Non-pigmented ciliary epithelial cell (primary cell): ENCODE results near the gene XXYLT1.

Experiments used
- DNase-seq: peaks from one replicate; pipeline ENCODE4 v3.0.0-alpha.2; 2010; ENCODE audit warnings: low read depth

XXYLT1 gene

DNA sequence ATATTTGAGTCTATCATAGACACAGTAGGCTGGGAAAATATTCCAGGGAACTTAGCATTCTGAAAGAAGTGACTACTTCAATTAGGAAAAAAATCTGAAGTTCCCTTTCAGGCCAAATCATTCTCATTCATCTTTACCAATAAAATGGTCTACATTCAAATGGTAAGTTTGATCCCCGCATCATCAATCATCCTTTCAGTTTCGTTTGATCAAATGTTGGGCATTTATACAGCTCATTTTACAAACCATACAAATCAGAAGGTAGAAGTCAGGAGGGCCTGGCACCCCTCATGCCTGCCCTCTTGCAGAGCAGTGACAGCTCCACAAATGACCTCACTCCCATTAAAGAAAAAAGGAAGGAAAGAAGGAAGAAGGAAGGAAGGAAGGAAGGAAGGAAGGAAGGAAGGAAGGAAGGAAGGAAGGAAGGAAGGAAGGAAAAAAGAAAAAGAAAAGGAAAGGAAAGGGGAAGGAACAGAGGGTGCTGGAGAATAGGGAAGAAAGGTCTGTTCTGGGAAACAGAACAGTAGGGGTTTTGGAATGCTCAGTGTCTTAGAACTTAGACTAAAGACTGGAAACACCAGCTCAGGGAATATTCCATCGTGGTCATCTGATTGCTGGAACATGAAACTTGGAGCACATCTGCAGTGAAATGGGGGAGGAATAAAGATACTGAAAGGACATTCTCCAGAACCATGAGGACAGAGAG is 86.1 kb downstream of the XXYLT1 start:
- no peak for DNase-seq

DNA sequence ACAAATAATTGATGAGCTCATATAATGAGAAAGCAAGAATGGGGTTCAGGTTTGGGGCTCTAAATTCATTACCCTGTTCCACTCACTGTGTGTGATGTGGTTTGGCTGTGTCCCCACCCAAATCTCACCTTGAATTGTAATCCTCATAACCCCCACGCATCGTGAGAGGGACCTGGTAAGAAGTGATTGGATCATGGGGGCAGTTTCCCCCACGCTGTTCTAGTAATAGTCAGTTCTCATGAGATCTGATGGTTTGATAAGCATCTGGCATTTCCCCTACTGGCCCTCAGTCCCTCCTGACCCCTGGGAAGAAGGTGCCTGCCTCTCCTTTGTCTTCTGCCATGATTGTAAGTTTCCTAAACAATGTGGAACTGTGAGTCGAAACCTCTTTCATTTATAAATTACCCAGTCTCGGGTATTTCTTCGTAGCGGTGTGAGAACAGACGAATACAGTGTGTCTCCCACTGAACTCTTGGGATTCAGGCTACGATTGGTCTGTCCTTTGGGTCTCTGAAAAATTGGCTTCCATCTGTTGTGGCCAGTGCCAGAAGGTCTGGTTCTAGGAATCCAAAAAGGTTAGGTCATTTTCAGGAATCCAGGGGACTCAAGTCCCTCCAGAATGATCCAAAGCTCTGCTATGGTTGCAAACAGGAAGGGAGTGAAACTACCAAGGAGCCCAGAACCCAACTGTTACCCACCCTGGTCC is 87.7 kb downstream of the XXYLT1 start:
- no peak for DNase-seq

DNA sequence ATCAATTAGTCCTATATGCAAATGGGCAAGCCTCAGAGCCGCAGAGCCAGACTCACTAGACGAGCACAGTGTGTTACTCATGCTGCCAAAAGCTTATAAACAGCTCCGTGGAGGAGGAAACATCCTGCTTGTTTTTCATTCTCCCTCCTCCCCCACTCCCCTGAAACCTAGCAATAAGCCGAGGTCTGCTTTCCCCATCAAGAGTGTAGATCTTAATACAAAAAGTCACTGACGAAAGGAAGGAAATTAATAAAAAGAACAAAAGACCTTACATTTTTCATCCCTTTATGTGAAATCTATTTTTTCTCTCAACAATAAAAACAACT is 88.5 kb downstream of the XXYLT1 start:
- DNase-seq: peak; percentile 52

DNA sequence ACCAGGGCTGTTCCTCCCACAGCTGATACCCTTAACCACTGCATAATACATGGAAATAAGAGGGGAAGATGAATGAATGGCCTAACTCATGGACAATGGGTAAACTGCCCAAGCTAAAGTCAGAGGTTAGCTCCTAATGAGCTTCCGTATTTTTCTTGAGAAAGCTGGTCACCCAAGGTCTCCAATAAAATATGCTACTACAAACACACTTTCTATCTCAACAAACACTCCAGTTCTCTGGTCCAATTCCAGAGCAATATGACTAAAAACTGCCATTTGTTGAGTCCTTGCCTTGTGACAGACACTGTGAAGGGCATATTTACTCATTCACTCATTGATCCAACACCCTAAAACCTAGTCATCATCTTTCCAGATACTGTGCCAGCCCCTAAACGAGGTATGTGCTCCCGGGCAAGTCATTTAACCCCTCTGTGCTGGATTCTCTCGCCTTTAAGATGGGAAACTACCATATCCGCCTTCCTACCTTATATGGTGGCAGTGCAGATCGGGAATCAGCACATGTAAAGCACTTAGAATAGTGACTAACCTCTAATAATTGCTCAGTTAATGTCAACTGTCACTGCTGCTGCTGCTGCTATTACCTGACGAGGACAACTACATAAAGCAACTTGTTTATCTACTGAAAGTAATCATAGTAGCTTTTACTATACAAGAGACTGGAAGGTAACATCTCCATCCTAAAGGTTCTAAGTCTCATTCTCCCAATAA is 89.1 kb downstream of the XXYLT1 start:
- no peak for DNase-seq

DNA sequence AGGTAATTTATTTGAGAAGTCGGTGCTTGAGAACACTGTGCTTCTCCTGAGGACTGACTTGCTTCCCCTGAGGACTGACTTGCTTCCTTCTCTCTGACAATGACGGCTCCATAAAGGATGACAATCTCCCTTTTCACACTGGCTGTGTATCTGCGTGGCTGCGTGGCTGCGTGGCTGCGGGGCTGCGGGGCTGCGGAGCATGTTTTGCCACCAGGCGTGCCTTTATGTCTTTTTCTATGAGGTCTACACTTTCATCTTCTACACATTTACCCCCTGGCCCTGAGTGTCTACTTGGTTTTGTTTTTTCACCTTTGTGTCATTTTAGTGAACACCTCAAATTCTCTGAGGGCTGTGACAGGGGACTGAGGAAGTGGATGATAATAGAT is 89.9 kb downstream of the XXYLT1 start:
- DNase-seq: no peak

DNA sequence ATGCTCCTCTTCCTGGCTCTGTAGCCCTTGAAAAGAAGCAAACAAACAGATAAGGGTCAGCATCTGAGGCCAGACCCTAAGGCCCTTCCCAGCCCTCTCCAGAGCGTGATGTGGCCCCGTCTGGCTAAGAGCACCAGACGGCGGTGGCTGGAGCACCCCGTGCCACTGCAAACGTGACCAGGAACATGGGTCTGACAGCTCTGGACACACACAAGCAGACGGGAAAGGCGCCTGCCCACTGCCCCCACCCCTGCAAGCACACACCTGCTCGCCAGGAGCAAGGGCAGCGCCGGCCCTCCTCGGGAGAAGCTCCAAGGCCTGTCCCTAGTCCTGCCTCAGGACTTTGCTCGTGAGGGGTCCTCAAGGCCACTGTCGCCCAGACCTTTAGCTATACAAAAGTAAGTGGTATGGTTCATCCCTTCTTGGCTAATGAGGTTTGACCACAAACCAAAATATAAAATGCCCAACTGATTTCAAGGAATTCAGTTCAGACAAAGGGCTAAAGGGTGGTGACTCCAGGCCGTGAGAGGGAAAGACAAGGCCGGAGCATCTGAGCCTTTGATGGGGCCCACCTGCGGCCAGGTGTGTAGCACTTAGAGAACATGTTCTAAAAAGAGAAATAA is 90.4 kb downstream of the XXYLT1 start:
- no peak for DNase-seq

DNA sequence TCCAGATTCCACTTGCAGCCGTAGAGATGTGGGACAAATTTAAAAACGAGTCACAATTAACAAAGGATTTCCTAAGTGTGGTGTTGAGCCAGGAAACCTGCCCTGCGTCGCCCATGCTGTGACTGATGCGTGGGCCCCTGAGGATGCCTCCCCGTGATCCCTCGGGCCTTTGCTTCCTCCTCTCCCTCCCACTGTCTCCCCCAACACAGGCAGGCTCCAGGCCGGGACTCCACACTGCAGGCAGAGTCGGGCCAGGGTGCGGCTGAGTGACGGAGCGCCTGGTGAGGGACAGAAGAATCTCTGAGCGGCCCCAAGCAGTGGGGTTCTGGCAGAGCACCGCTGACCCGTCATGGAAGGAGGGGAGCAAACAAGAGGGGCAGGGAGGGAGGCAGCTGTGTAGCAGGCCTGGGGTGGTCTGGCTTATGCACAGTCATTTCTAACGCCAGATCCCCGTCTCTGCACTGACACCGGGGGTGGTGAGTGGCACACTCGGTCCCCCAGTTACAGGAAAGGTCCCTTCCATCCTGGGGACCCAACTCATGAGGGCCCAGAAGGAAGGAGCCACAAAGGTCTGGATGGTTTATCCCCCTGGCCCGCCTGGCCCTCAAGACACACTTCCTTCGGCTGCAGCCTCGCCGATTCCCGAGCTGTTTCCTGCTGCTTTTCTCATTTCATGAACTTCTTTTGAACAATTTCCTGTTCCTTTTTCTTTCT is 91.0 kb downstream of the XXYLT1 start:
- no peak for DNase-seq

DNA sequence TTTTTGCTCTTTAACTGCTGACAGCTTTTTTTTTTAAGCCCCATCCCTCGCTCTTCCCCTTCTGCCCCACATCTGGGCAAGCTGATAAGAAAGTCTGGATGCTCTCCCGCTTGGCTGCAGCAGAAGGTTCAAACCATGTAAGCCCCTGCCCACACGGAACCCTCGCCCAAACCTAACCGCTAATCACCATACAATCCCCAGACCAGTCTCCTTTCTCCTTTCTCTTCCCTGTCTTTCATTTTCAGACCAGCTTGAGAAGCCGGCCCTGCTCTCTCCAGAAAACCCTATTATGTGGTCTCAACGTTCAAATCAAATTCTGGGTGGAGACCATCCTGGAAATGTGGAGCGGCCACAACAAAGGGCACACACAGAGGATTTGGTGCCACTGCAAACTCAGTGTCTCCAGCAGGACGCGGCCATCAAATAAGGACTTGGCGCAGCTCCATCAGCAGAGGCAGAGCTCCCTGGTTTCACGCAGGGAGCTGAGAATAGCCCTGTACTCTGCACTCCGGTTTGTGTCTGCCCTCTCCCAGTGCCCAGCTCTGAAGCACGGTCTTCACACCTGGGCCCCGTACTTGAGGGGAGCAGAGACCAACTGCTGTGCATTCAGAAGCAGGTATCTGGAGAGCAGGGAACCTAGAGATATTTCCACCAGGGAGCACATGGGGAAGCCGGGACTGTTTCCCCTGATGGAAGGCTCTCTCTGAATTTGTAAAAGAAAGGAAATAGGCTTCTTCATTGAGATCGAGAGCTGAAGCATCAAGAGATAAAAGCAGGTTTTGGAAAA is 92.6 kb downstream of the XXYLT1 start:
- DNase-seq: no peak

DNA sequence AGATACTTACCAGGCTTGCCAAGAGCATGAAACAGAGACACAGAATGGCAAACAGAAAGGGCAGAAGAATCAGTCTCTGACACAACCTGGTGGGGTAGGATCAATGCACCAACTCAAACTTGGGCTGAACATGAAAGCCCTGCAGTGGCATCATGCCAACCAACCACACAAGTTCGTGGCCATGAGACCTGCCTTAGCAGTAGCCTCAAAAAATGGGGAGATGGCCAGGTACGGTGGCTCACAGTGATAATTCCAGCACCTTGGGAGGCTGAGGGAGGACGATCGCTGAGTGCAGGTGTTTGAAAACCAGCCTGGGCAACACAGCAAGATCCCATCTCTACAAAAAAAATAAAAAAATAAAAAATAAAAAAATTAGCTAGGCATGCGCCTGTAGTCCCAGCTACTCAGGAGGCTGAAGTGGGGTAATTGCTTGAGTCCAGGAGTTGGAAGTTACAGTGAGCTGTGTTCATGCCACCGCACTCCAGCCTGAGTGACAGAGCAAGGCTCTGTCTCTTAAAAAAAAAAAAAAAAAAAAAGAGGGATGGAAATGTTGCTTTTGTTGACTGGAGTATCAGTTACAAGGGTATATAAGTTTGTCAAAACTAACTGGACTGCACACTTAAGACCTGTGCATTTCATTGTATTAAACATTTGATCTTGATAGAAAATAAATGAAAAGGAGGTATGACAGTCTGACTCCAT is 93.4 kb downstream of the XXYLT1 start:
- no peak for DNase-seq

DNA sequence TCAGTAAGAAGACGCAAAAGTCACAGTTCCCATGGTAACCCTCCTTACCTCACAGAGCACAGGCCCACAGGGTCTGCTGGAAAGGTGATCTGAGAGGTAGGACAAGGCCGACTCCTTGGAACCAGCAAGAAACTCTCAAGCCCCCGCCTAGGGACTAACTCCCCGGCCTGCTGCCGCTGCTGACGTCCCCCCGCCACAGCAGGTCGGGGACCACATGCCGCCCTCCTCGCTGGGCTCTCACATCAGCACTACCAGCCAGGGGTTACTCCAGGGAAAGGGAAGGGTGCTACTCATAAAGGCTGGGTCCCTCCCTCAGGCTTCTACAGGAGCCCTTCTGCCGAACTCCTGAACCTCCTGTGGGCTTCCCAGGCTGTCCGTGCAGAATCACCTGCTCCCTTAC is 94.2 kb downstream of the XXYLT1 start:
- DNase-seq: no peak

DNA sequence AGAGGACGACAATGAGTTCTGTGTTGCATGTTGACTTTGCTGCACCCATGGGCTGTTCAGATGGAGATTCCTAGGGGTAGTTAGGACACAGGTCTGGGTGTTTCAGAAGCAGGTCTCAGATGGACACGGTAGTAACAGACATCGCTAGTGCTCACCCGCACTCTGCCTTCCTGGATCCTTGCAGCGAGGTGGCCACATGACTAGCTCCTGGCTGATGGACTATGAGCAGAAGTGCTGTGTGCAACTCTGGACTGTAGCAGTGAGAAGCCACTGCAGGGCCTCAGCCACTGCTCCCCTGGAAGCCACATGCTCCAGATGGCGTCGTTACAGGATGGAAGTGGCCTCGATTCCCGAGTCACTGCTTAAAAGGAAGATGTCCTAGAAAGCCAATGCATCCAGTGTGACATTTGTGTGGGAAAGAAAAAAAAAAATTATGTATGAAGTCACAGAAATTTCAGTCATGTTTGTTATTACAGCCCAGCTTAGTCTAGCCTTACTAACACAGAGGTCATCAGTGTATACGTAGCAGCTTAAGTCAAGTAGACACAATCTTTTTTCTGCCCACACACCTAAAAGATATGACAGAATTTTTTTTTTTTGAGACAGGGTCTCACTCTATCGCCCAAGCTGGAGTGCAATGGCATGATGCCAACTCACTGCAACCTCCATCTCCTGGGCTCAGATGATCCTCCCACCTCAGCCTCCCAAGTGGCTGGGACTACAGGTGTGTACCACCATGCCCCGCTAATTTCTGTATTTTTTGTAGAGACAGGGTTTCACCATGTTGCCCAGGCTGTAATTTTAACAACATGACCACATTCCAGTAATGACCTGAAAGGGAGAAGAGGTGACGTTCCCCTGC is 95.3 kb downstream of the XXYLT1 start:
- DNase-seq: no peak

DNA sequence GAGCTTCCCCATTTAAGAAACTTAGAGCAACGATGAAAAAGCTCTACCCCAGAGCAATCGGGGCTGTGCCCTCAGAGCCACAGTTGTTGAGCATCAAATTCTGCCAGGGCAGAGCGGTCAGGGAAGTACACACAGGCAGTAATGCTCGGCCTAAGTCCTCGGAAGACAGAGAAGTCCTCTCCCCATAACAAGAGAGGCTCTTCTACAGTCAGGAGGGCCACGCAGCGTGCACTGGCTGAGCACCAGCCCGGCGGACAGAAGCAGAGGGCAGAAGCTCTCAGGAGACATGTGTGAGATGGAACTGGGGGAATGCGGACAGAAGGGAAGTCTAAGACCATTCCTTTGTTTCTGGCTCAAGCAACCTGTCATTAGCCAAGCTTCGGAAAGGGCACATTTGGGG is 95.9 kb downstream of the XXYLT1 start:
- DNase-seq: no peak

DNA sequence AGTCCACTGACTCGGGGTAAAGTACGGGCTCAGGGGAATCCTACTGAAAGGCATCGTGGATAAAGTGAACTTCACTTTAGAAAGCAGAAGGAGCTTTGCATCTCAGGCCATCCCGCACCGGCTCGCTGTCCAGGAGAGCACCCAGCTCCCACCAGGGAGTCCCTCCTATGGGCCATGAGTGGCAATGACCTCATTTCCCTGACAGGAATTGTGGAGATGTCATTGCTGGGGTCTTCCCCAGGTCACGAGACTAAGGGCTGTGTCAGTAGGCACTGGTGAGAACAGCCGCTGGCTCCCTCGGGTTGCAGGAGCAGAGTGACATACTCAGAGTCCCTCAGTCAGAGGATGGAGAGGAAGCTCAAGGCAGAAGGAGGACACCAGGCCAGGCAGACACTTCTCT is 97.3 kb downstream of the XXYLT1 start:
- DNase-seq: no peak

DNA sequence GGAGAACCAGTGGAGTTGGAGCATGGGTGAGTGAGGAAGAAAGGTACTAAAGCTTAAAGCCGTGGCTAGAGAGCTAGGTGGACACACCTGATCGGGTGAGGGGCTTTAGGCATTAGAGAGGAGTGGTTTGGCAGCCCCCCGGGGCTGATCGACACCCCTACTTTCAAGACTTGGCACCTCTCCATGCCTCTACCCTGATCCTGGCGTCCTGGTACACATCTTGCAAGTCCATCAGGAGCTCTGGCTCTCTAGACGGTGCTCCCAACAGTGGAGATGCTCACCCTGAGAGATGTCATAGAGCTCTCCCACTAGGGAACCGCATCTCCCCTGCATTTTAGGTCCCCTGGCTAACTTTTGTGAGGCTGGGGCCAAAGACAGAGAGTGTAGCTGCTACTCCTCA is 98.1 kb downstream of the XXYLT1 start:
- no peak for DNase-seq

DNA sequence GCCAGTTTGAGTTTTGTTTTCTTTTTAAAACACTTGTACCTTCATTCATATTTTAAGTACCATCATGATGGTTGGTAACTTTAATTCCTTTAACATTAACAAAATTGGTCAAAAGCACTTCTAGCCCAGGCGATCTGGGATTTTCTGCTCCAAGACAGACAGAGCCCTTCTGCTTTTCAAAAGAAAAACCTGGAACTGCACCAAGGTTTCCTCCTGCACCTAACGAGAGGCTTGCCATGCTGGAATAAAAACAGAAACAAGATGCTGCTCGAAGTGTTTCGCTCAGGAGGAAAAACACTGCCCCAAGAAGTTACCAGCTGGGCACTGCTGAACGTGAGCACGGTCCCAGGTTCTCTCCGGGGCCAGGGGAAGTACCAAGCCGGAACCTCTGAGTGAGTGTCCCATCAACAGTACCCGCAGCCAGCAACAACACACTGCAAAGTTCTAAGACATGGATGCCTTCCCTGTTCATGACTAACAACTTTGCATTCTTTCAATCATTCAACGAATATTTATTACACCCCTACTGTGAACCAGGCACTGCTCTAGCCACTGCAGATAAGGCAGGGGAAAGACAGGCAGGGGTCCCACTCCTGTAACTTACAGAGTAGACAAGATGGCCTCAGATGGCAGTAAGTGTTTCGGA is 98.8 kb downstream of the XXYLT1 start:
- no peak for DNase-seq

DNA sequence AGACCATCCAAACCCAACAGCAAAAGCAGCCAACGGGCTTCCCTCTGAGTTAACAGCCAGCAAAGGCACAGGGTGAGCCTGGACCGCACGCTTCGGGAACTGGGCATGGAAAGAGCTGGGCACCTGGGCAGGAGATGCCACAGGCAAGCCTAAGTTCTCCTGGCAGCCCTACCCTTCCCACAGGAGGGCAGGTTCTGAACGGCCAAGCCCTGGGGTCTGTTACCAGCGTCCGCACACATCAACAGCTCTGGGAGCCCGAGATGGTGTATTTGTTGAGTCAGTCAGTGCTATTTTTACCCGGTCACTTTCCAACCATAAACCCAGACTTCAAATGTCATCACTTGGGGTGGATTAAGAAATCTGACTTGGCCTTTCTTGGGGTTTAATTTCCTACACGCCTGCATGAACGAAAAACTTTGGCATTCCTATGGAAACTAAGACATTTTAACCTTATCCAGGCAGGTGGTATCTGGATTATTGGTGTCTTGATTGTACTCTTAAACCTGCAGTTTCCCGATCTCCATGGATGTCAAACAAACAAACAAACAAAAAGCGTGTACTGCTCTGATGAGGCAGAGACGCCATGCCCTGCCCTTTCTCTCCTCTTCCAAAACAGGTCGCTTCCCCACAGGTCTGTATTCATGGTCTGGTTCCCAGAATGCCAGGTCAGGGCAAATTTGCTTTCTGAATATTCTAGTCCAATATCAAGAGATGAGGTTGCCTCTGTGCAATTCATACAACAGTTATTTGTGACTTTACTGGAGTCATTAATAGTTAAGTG is 99.7 kb downstream of the XXYLT1 start:
- DNase-seq: no peak

DNA sequence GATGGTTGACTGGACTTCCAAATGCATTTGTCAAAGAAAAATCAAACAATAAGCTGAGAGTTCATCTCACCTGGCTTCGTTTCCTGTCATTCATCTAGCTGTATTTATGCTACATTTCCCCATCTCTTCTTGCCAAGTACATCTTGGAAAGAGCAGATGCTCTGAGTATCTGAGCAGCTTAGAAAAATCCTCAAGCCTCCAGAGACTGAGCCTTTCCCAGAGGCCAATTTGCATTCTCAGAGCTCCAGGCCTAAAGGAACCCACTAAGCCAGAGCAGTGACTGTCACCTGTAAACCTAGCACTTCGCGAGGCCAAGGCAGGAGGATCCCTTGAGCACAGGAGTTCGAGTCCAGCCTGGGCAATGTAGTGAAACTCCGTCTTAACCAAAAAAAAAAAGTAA is 100.5 kb downstream of the XXYLT1 start:
- DNase-seq: no peak

DNA sequence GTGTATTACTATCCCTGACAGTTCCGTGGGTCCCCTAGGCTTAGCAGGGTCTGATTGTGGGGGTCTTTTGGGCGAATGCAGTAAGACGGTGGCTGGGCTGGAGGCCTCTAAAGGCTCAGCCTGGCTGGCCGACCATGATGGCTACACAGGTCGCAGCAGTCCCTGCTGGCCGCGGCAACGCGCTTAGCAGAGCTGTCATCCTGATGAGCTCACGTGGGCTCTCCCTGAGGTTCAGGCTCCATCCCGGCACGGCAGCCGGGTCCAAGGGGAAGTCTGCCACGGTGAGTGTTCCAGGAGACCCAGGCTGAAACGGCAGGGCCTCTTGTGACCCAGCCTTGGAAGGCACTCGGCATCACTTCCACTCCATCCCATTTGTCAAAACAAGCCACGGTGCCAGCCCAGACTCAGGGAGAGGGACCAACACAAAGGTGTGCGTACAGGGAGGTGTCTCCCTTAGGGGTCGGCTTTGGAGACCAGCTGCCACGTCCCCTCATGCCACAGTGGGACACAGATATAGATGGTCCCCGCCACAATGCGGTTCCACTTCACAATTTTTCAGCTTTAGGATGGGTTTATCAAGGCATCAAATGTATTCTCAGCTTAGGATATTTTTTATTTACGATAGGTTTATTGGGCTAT is 101.8 kb downstream of the XXYLT1 start:
- DNase-seq: no peak
